Progenitor cell of endocrine pancreas (in vitro differentiated cells): ENCODE data around the gene AQP5. TPM values are rescaled to one million over a fixed set of nuclear protein-coding genes. Genes with fewer than 3 reads are reported as not detected.

Experiments used
- DNase-seq: peaks from one replicate; pipeline ENCODE4 v3.0.0; 2021; ENCODE audit warnings: low spot score; ENCODE audit not compliant: unreplicated experiment
- H3K27ac Mint-ChIP-seq: 2 replicates; pipeline ENCODE4 v1.8.0; 2021; ENCODE audit warnings: mild to moderate bottlenecking, moderate library complexity, mixed read lengths
- H3K27me3 Mint-ChIP-seq: 2 replicates; pipeline ENCODE4 v1.8.0; 2021; ENCODE audit warnings: mixed read lengths
- H3K36me3 Mint-ChIP-seq: 2 replicates; pipeline ENCODE4 v1.8.0; 2022; ENCODE audit warnings: mixed read lengths; ENCODE audit not compliant: insufficient read depth
- H3K4me1 Mint-ChIP-seq: 2 replicates; pipeline ENCODE4 v1.8.0; 2021; ENCODE audit warnings: low read depth, mixed read lengths
- H3K4me3 Mint-ChIP-seq: 2 replicates; pipeline ENCODE4 v1.8.0; 2021; ENCODE audit warnings: low read depth, mild to moderate bottlenecking, moderate library complexity, mixed read lengths
- H3K9me3 Mint-ChIP-seq: 2 replicates; pipeline ENCODE4 v1.8.0; 2021; ENCODE audit warnings: low read depth, mixed read lengths
- CTCF ChIP-seq: fragments of 200-600 bp; sonication (generic); IDR thresholded peaks from one replicate; pipeline ENCODE4 v1.5.0; 2021; ENCODE audit warnings: antibody characterized with exemption, mild to moderate bottlenecking; ENCODE audit not compliant: unreplicated experiment
- total RNA-seq: library from RNA; stranded (reverse); gene quantifications from 2 replicates; pipeline ENCODE4 v1.2.1, GENCODE V29; 2021

AQP5 gene
- total RNA-seq, 1 donor from 2014 or later = 1.8 TPM

GRCh38 chr12:49998453-49998852 lies 36.8 kb downstream of the AQP5 start:
- H3K36me3 Mint-ChIP-seq = peaks cover 19% of the 10 kb centered on the region
- no peak for DNase-seq
- no peak overlapping the region for H3K4me3 Mint-ChIP-seq
- no peaks in the 10 kb centered on the region for H3K4me1 Mint-ChIP-seq
- H3K27me3 Mint-ChIP-seq = no peaks in the 10 kb centered on the region
- no peaks in the 10 kb centered on the region for H3K9me3 Mint-ChIP-seq
- TF ChIP-seq CTCF = no peak
- H3K27ac Mint-ChIP-seq = no peak overlapping the region

DNA sequence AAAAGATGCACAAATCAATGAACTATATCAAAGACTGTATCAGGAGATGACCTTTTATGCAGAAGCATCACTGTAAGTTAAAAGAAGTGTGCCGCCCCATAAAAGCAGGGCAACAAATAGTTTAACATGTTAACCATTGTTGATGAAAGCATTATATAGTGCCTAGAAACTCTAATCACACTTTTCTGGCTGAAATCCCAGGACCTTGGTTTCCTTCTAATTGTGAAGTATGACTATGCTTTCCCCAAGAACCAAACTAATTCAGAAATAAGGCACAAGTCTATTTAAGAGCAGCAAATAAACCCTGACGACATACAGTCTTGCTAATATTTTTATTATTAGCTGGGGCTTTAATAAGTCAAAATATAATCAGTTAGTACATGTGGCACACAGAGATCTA lies 41.9 kb downstream of the AQP5 start:
- H3K9me3 Mint-ChIP-seq = no peaks in the 10 kb centered on the region
- TF ChIP-seq CTCF = no peak
- DNase-seq = no peak
- H3K4me1 Mint-ChIP-seq = no peaks in the 10 kb centered on the region
- H3K36me3 Mint-ChIP-seq = peaks cover 12% of the 10 kb centered on the region
- no peak overlapping the region for H3K4me3 Mint-ChIP-seq
- no peak overlapping the region for H3K27ac Mint-ChIP-seq
- H3K27me3 Mint-ChIP-seq = no peaks in the 10 kb centered on the region

DNA sequence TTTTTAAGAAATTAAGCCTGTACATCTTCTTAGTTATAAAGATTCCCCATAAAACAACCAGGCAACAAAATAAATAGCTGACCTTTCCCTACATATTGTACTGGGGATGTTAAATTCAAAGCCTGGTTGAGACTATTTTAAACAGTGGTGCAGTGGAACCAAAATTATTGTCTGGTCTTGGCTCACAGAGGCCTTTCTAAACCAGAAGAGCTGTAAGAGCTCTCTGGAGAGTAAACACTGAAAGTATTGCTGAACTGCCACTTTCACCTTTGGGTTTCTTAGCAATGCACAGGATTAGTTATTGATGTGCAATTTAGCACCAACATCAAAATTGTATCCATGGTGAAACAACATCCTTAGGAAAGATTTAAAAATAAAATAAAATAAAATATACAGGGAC lies 43.0 kb downstream of the AQP5 start:
- DNase-seq = no peak
- H3K27ac Mint-ChIP-seq = no peak overlapping the region
- H3K9me3 Mint-ChIP-seq = no peaks in the 10 kb centered on the region
- no peaks in the 10 kb centered on the region for H3K27me3 Mint-ChIP-seq
- H3K4me3 Mint-ChIP-seq = no peak overlapping the region
- H3K4me1 Mint-ChIP-seq = no peaks in the 10 kb centered on the region
- H3K36me3 Mint-ChIP-seq = peaks cover 9% of the 10 kb centered on the region
- TF ChIP-seq CTCF = no peak

DNA sequence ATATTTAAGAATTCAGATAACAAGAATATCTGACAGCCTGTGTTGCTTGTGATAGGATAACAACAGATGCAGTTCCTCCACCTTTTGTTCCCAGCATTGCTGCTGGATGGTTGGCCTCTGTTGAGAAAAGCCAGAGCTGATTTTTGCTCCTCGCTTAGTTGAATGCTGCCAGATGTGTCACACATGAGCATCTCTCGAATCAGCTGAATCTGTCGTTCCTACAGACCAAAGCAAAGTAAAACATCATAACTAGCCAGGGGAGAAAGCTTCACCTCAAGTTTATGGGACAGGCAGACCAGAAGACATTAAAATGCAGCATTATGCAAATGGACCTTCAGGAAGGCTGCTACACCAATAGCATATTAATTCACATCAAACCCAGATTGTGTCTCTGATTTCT lies 43.5 kb downstream of the AQP5 start:
- no peak for TF ChIP-seq CTCF
- Mint-ChIP-seq H3K27ac (no peak overlapping the region), H3K4me1 (no peaks in the 10 kb centered on the region), H3K4me3 (no peak overlapping the region), H3K27me3 (no peaks in the 10 kb centered on the region), H3K36me3 (peaks cover 10% of the 10 kb centered on the region), H3K9me3 (no peaks in the 10 kb centered on the region)
- no peak for DNase-seq

DNA sequence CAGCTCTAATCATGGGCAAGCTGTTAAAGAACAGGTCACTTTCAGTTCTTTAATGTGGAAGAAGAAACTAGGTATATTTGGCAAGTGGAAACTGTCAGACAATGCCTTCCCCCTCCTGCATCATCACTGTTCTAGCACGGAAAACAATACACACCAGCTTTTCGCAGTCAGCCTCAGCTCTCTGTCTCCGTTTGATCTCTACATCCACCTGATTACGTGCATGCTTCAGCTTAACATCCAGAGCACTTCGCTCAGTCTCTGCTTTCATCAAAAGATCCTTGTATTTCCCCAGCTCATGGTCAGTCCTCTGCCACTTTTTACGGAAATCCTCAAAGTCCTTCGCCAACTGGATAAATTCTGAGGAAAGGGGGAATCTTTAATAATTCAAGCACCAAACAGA lies 44.6 kb downstream of the AQP5 start:
- no peak overlapping the region for H3K4me3 Mint-ChIP-seq
- no peak overlapping the region for H3K27ac Mint-ChIP-seq
- peaks cover 5% of the 10 kb centered on the region for H3K36me3 Mint-ChIP-seq
- no peaks in the 10 kb centered on the region for H3K27me3 Mint-ChIP-seq
- TF ChIP-seq CTCF = no peak
- H3K9me3 Mint-ChIP-seq = no peaks in the 10 kb centered on the region
- H3K4me1 Mint-ChIP-seq = no peaks in the 10 kb centered on the region
- DNase-seq = no peak
